ENCODE data around the gene RPS6KA2. TPM values are rescaled to one million over a fixed set of nuclear protein-coding genes. Genes with fewer than 3 reads are reported as not detected.
A peak's percentile ranks its signal among the peaks of the same experiment; 100 is the strongest.

Gene RPS6KA2
- total and polyA plus RNA-seq, 4 donors: 23.8 to 34.6 (median 31.6) TPM

GRCh38 chr6:166629628-166630027, 2.6 kb upstream of the RPS6KA2 start:
- H3K4me3 ChIP-seq (ENCODE audit: low read depth, low read length): no peak overlapping the region
- H3K4me1 ChIP-seq (ENCODE audit: control insufficient read depth, insufficient read depth, low read length): peaks cover 22% of the 10 kb centered on the region
- WGBS (ENCODE audit: insufficient coverage): 85% methylated on average over 2 of the region's 5 CpGs
- H3K9me3 ChIP-seq (ENCODE audit: control insufficient read depth, insufficient read depth, low read length): no peaks in the 10 kb centered on the region
- peaks cover 2% of the 10 kb centered on the region for H3K27me3 ChIP-seq (ENCODE audit: control insufficient read depth, insufficient read depth, low read length)
- no peak overlapping the region for H3K27ac ChIP-seq (ENCODE audit: low read depth, low read length)
- H3K36me3 ChIP-seq (ENCODE audit: control insufficient read depth, insufficient read depth, low read length): no peaks in the 10 kb centered on the region
- DNase-seq (ENCODE audit: low read depth in 4 of 6, low spot score in 6 of 6): no peak

DNA sequence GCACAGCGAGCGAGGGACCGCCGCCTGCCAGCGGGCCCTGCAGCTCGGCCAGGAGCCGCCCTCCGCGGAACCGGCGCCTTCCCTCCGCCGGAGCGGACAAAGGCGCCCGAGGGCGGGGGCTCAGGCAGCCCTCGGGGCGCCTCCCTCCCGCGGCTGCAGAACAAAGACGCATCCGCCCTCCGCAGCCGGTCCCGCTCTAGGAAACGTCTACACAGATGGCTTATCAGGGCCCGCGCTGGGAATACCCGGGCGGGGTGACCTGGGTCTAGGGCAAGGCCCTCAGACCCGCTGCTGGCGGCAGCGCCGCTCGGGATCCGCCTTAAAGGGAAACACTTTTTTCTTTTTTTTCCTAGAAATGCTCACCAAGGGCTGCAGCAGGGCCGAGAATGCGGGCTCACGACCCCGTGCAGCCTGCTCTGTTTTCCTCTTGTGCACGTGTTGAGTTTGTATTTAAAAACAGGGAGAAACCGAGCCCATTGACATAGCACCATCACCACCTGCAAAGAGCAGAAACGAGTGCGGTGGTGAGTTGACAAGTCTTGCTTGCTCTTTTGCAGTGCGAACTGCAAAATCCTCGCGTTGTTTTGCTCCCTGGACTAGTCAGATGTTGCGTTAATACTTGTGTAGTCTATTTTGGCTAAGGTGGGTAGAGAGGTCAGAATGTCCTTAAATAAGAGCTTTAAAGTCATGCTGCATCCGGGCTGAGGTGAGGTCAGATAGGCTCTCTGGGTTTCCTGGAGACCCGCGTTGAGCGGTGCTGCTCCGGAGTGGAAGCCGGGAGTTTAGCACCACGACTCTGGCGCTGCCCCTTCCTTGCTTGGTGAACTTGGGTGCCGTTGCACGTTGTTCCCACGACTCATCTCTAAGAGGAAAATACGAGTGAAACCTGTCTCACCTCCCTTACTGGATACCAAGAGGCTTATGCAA, 1.1 kb upstream of the RPS6KA2 start:
- DNase-seq (ENCODE audit: low read depth in 4 of 6, low spot score in 6 of 6): peak in 1 of 6 donors; percentile 81
- Histone ChIP-seq H3K27me3 (ENCODE audit: control insufficient read depth, insufficient read depth, low read length) (peaks cover 2% of the 10 kb centered on the region), H3K4me1 (ENCODE audit: control insufficient read depth, insufficient read depth, low read length) (peaks cover 22% of the 10 kb centered on the region), H3K36me3 (ENCODE audit: control insufficient read depth, insufficient read depth, low read length) (no peaks in the 10 kb centered on the region), H3K9me3 (ENCODE audit: control insufficient read depth, insufficient read depth, low read length) (no peaks in the 10 kb centered on the region), H3K27ac (ENCODE audit: low read depth, low read length) (peak overlapping the region; percentile 87), H3K4me3 (ENCODE audit: low read depth, low read length) (peak overlapping the region; percentile 60)
- under 1% methylated on average over 57 of the region's 61 CpGs for WGBS (ENCODE audit: insufficient coverage)

GRCh38 chr6:166626177-166627032, 646 bp downstream of the RPS6KA2 start:
- Histone ChIP-seq H3K27me3 (ENCODE audit: control insufficient read depth, insufficient read depth, low read length) (peaks cover 2% of the 10 kb centered on the region), H3K4me1 (ENCODE audit: control insufficient read depth, insufficient read depth, low read length) (peaks cover 22% of the 10 kb centered on the region), H3K27ac (ENCODE audit: low read depth, low read length) (no peak overlapping the region), H3K4me3 (ENCODE audit: low read depth, low read length) (peak overlapping the region; percentile 79), H3K9me3 (ENCODE audit: control insufficient read depth, insufficient read depth, low read length) (no peaks in the 10 kb centered on the region), H3K36me3 (ENCODE audit: control insufficient read depth, insufficient read depth, low read length) (no peaks in the 10 kb centered on the region)
- WGBS (ENCODE audit: insufficient coverage): 2% methylated on average over 66 of the region's 66 CpGs
- DNase-seq (ENCODE audit: low read depth in 4 of 6, low spot score in 6 of 6): peak in 2 of 6 donors; percentile 60 to 78

- Histone ChIP-seq H3K27ac (ENCODE audit: low read depth, low read length) (no peak overlapping the region), H3K36me3 (ENCODE audit: control insufficient read depth, insufficient read depth, low read length) (no peaks in the 10 kb centered on the region), H3K9me3 (ENCODE audit: control insufficient read depth, insufficient read depth, low read length) (no peaks in the 10 kb centered on the region), H3K4me1 (ENCODE audit: control insufficient read depth, insufficient read depth, low read length) (peaks cover 28% of the 10 kb centered on the region), H3K27me3 (ENCODE audit: control insufficient read depth, insufficient read depth, low read length) (peaks cover 2% of the 10 kb centered on the region), H3K4me3 (ENCODE audit: low read depth, low read length) (peak overlapping the region; percentile 79)
- DNase-seq (ENCODE audit: low read depth in 4 of 6, low spot score in 6 of 6): peak in 1 of 6 donors; percentile 47
- WGBS (ENCODE audit: insufficient coverage): 56% methylated on average over 5 of the region's 5 CpGs
Measured at GRCh38 chr6:166625356-166625755, 1.7 kb downstream of the RPS6KA2 start.

- H3K4me1 ChIP-seq (ENCODE audit: control insufficient read depth, insufficient read depth, low read length): peaks cover 33% of the 10 kb centered on the region
- WGBS (ENCODE audit: insufficient coverage): 50% methylated on average over 2 of the region's 4 CpGs
- H3K27ac ChIP-seq (ENCODE audit: low read depth, low read length): no peak overlapping the region
- H3K9me3 ChIP-seq (ENCODE audit: control insufficient read depth, insufficient read depth, low read length): no peaks in the 10 kb centered on the region
- no peak for DNase-seq (ENCODE audit: low read depth in 4 of 6, low spot score in 6 of 6)
- peaks cover 2% of the 10 kb centered on the region for H3K27me3 ChIP-seq (ENCODE audit: control insufficient read depth, insufficient read depth, low read length)
- no peaks in the 10 kb centered on the region for H3K36me3 ChIP-seq (ENCODE audit: control insufficient read depth, insufficient read depth, low read length)
- H3K4me3 ChIP-seq (ENCODE audit: low read depth, low read length): no peak overlapping the region
Measured at GRCh38 chr6:166624275-166624674, 2.8 kb downstream of the RPS6KA2 start.

DNA sequence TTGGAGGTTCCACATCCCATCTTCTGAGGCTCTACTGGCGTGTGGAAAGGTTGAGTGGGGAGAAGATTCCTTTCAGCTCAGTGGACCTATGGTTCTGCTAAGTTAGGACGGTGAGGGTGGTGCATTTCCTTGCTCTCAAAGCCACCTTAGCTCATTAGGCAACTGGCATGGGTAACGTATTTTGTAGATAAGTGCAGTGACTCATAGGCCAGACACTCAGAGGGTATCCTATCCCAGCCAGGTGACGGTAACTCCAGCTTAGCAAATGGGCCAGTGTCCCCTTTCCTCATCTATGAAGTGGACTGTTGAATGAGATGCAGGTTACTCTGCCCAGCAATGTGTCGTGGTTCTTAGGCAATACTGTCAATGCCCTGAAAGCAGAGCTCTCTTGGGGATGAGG, 3.7 kb downstream of the RPS6KA2 start:
- Histone ChIP-seq H3K27ac (ENCODE audit: low read depth, low read length) (no peak overlapping the region), H3K27me3 (ENCODE audit: control insufficient read depth, insufficient read depth, low read length) (no peaks in the 10 kb centered on the region), H3K4me3 (ENCODE audit: low read depth, low read length) (no peak overlapping the region), H3K4me1 (ENCODE audit: control insufficient read depth, insufficient read depth, low read length) (peaks cover 26% of the 10 kb centered on the region), H3K9me3 (ENCODE audit: control insufficient read depth, insufficient read depth, low read length) (no peaks in the 10 kb centered on the region), H3K36me3 (ENCODE audit: control insufficient read depth, insufficient read depth, low read length) (peaks cover 6% of the 10 kb centered on the region)
- 100% methylated on average over 4 of the region's 5 CpGs for WGBS (ENCODE audit: insufficient coverage)
- no peak for DNase-seq (ENCODE audit: low read depth in 4 of 6, low spot score in 6 of 6)

DNA sequence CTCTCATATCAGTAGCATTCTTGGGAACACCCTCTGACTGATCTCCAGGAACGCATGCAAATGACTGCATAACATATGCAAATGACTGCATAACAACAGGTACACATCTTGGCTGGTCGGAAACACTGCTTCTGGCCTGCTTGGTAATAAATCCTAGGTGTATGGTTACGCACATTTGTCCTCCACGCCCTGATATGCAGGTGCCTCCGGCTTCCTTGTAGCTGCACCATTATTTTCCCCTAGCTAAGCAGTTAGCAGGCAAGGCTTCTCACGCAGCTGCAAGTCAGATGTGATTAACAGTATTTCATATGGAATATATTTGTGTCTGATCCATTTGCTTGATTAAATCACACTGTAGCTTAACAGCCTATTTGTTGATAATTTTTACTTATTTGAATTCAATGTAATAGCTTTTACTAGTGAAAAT, 5.9 kb downstream of the RPS6KA2 start:
- peak in 1 of 6 donors; percentile 73 for DNase-seq (ENCODE audit: low read depth in 4 of 6, low spot score in 6 of 6)
- Histone ChIP-seq H3K9me3 (ENCODE audit: control insufficient read depth, insufficient read depth, low read length) (no peaks in the 10 kb centered on the region), H3K4me1 (ENCODE audit: control insufficient read depth, insufficient read depth, low read length) (peaks cover 16% of the 10 kb centered on the region), H3K27ac (ENCODE audit: low read depth, low read length) (no peak overlapping the region), H3K27me3 (ENCODE audit: control insufficient read depth, insufficient read depth, low read length) (no peaks in the 10 kb centered on the region), H3K4me3 (ENCODE audit: low read depth, low read length) (no peak overlapping the region), H3K36me3 (ENCODE audit: control insufficient read depth, insufficient read depth, low read length) (peaks cover 11% of the 10 kb centered on the region)
- WGBS (ENCODE audit: insufficient coverage): 63% methylated on average over 4 of the region's 6 CpGs

DNA sequence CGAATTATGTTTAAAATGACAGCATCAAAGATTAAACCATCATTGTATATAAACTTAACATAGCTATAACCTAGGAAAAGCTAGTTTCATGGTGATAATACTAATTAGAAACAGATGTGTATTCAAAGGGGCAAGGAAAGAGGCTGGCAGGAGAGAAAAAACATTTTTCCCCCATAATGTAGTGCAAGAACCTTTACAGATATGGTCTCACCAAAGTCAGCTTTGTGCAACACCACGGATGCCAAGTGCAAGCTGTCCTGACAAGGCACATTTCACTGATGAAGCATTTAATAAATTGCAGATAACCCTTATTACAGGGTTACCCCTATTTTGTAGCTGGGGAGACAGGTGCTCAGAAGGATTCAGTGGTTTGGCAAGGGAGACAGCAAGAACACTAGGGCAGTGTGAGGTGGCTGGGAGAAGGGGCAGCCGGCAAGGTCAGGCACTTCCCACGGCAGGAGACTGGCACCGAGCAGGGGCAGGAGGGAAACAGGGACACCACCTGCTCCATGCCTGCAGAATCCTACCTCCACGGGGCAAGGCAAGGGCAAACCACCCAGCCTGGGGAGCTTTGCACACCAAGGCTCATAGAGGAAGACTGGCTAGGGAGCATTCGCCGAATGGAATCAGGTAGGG, 6.5 kb downstream of the RPS6KA2 start:
- DNase-seq (ENCODE audit: low read depth in 4 of 6, low spot score in 6 of 6): no peak
- peaks cover 11% of the 10 kb centered on the region for H3K36me3 ChIP-seq (ENCODE audit: control insufficient read depth, insufficient read depth, low read length)
- peaks cover 17% of the 10 kb centered on the region for H3K4me1 ChIP-seq (ENCODE audit: control insufficient read depth, insufficient read depth, low read length)
- H3K27ac ChIP-seq (ENCODE audit: low read depth, low read length): no peak overlapping the region
- no peaks in the 10 kb centered on the region for H3K27me3 ChIP-seq (ENCODE audit: control insufficient read depth, insufficient read depth, low read length)
- no peak overlapping the region for H3K4me3 ChIP-seq (ENCODE audit: low read depth, low read length)
- no peaks in the 10 kb centered on the region for H3K9me3 ChIP-seq (ENCODE audit: control insufficient read depth, insufficient read depth, low read length)
- WGBS (ENCODE audit: insufficient coverage): 53% methylated on average over 4 of the region's 8 CpGs

GRCh38 chr6:166619912-166620311, 7.1 kb downstream of the RPS6KA2 start:
- no peak overlapping the region for H3K4me3 ChIP-seq (ENCODE audit: low read depth, low read length)
- 46% methylated on average over 3 of the region's 3 CpGs for WGBS (ENCODE audit: insufficient coverage)
- H3K36me3 ChIP-seq (ENCODE audit: control insufficient read depth, insufficient read depth, low read length): peaks cover 11% of the 10 kb centered on the region
- H3K27ac ChIP-seq (ENCODE audit: low read depth, low read length): no peak overlapping the region
- H3K4me1 ChIP-seq (ENCODE audit: control insufficient read depth, insufficient read depth, low read length): peaks cover 23% of the 10 kb centered on the region
- no peaks in the 10 kb centered on the region for H3K9me3 ChIP-seq (ENCODE audit: control insufficient read depth, insufficient read depth, low read length)
- H3K27me3 ChIP-seq (ENCODE audit: control insufficient read depth, insufficient read depth, low read length): no peaks in the 10 kb centered on the region
- peak in 1 of 6 donors; percentile 46 for DNase-seq (ENCODE audit: low read depth in 4 of 6, low spot score in 6 of 6)

All from spinal cord (tissue), 10 donors.